SK-N-SH (cell line): ENCODE data around the gene MLKL. TPM values are rescaled to one million over a fixed set of nuclear protein-coding genes. Genes with fewer than 3 reads are reported as not detected.

Experiments
- CTCF ChIA-PET: fragments of 300-600, 350-600 bp; formaldehyde crosslinking; extraction: SDS; loops from one replicate; lab custom pipeline; 2021; lab: Yijun Ruan, JAX
- POLR2A ChIA-PET: fragments of 350-600 bp; sonication (Branson Sonifier 250); formaldehyde crosslinking; extraction: SDS; loops from one replicate; lab custom pipeline; 2020; ENCODE audit warnings: antibody characterized with exemption, inconsistent platforms; lab: Yijun Ruan, JAX
- DNase-seq: peaks from one replicate; pipeline ENCODE4 v3.0.0; 2012
- H2AFZ ChIP-seq: fragments of 200-600 bp; sonication (generic); 2 replicates; pipeline ENCODE4 v1.8.1; 2016; ENCODE audit warnings: antibody characterized with exemption, mild to moderate bottlenecking, low read depth
- H3F3A ChIP-seq: fragments of 200-600 bp; sonication (generic); replicated peaks from 2 replicates; pipeline ENCODE3; 2016; ENCODE audit warnings: antibody characterized with exemption, mild to moderate bottlenecking; ENCODE audit not compliant: insufficient read depth
- H3K27ac ChIP-seq, 2 experiments: fragments of 200-500 bp in 1 of 2; fragments of 200-600 bp in 1 of 2; sonication (Bioruptor generic) in 1 of 2; sonication (generic), shearing (Covaris generic) in 1 of 2; 2 replicates each; pipeline versions ENCODE4 v1.5.1 to v1.6.1; 2014 to 2016; ENCODE audit warnings: low read depth in 2 of 2, inconsistent platforms in 1 of 2, low read length in 1 of 2, mild to moderate bottlenecking in 1 of 2, mixed read lengths in 1 of 2
- H3K27me3 ChIP-seq: fragments of 200-600 bp; sonication (generic), shearing (Covaris generic); 2 replicates; pipeline ENCODE4 v1.6.1; 2016; ENCODE audit warnings: mixed run types; ENCODE audit not compliant: insufficient read depth
- H3K36me3 ChIP-seq, 2 experiments: fragments of 200-500 bp in 1 of 2; fragments of 200-600 bp in 1 of 2; sonication (Bioruptor generic) in 1 of 2; sonication (generic) in 1 of 2; replicated peaks in 1 of 2; 2 replicates each; pipeline versions ENCODE3 to v1.5.1; 2014 to 2016; ENCODE audit warnings: low read length in 1 of 2, mild to moderate bottlenecking in 1 of 2; ENCODE audit not compliant: insufficient read depth in 2 of 2, control insufficient read depth in 1 of 2
- H3K4me1 ChIP-seq, 2 experiments: fragments of 200-500 bp in 1 of 2; fragments of 200-600 bp in 1 of 2; sonication (Bioruptor generic) in 1 of 2; sonication (generic), shearing (Covaris generic) in 1 of 2; 2 replicates each; pipeline versions ENCODE4 v1.5.1 to v1.6.1; 2014 to 2016; ENCODE audit warnings: low read depth in 1 of 2, low read length in 1 of 2, mixed run types in 1 of 2; ENCODE audit not compliant: insufficient read depth in 2 of 2, control insufficient read depth in 1 of 2
- H3K4me2 ChIP-seq: fragments of 200-600 bp; sonication (generic), shearing (Covaris generic); 2 replicates; pipeline ENCODE4 v1.6.1; 2017; ENCODE audit warnings: mixed run types
- H3K4me3 ChIP-seq, 2 experiments: fragments of 200-500 bp in 1 of 2; fragments of 200-600 bp in 1 of 2; sonication (Bioruptor generic) in 1 of 2; sonication (generic), shearing (Covaris generic) in 1 of 2; 2 replicates each; pipeline versions ENCODE4 v1.5.1 to v1.8.1; 2014 to 2016; ENCODE audit warnings: low read depth in 2 of 2, inconsistent platforms in 1 of 2, low read length in 1 of 2, mild to moderate bottlenecking in 1 of 2, mixed read lengths in 1 of 2, moderate library complexity in 1 of 2
- H3K79me2 ChIP-seq: fragments of 200-600 bp; sonication (generic); 2 replicates; pipeline ENCODE4 v1.8.1; 2017; ENCODE audit warnings: mild to moderate bottlenecking; ENCODE audit not compliant: insufficient read depth
- H3K9ac ChIP-seq: fragments of 200-600 bp; sonication (generic); 2 replicates; pipeline ENCODE4 v1.6.1; 2017; ENCODE audit warnings: mixed run types
- H3K9me2 ChIP-seq: fragments of 200-600 bp; sonication (generic); 2 replicates; pipeline ENCODE4 v1.6.1; 2017; ENCODE audit warnings: mixed run types
- H3K9me3 ChIP-seq: fragments of 200-600 bp; sonication (generic); 2 replicates; pipeline ENCODE4 v1.6.1; 2017; ENCODE audit warnings: mixed run types, mild to moderate bottlenecking, moderate library complexity
- H4K20me1 ChIP-seq: fragments of 200-600 bp; sonication (generic); 2 replicates; pipeline ENCODE4 v1.6.1; 2017; ENCODE audit warnings: mild to moderate bottlenecking, mixed run types; ENCODE audit not compliant: insufficient read depth
- CHD2 ChIP-seq: fragments of 150-350 bp; IDR thresholded peaks from 2 replicates; pipeline ENCODE4 v1.6.1; 2018; ENCODE audit warnings: low read length; ENCODE audit not compliant: partially characterized antibody
- ELF1 ChIP-seq: IDR thresholded peaks from 2 replicates; pipeline ENCODE4 v1.4.0; 2012
- EZH2phosphoT487 ChIP-seq: fragments of 200-600 bp; sonication (generic); IDR thresholded peaks from 2 replicates; pipeline ENCODE4 v1.6.1; 2017; ENCODE audit warnings: low read depth, mixed run types, mild to moderate bottlenecking, antibody characterized with exemption, moderate library complexity, borderline replicate concordance
- FOSL2 ChIP-seq: IDR thresholded peaks from 2 replicates; pipeline ENCODE4 v1.4.0; 2012; ENCODE audit warnings: low read depth, mild to moderate bottlenecking, moderate library complexity, borderline replicate concordance
- FOXJ3 ChIP-seq: sonication (generic); formaldehyde crosslinking; IDR thresholded peaks from 2 replicates; pipeline ENCODE4 v1.5.1; 2020; ENCODE audit warnings: mild to moderate bottlenecking, missing genetic modification reagents
- MEF2A ChIP-seq: IDR thresholded peaks from 2 replicates; pipeline ENCODE4 v1.4.0; 2012; ENCODE audit warnings: low read depth, borderline replicate concordance
- MXI1 ChIP-seq: IDR thresholded peaks from 2 replicates; pipeline ENCODE4 v1.6.1; 2012; ENCODE audit warnings: mild to moderate bottlenecking, low read depth, low read length, improper control_type of control experiment
- NFIC ChIP-seq: IDR thresholded peaks from 2 replicates; pipeline ENCODE4 v1.4.0; 2012; ENCODE audit warnings: borderline replicate concordance
- NRF1 ChIP-seq: IDR thresholded peaks from 2 replicates; pipeline ENCODE4 v1.6.1; 2012; ENCODE audit warnings: low read depth, mild to moderate bottlenecking, low read length
- POLR2AphosphoS5 ChIP-seq: IDR thresholded peaks from 2 replicates; pipeline ENCODE4 v1.6.1; 2012; ENCODE audit warnings: low read depth, low read length
- REST ChIP-seq: IDR thresholded peaks from 2 replicates; pipeline ENCODE4 v1.6.1; 2012; ENCODE audit warnings: mild to moderate bottlenecking, low read depth, low read length, moderate library complexity
- RFX5 ChIP-seq: IDR thresholded peaks from 2 replicates; pipeline ENCODE4 v1.6.1; 2012; ENCODE audit warnings: mild to moderate bottlenecking, improper control_type of control experiment, low read length
- RXRA ChIP-seq: IDR thresholded peaks from 2 replicates; pipeline ENCODE4 v1.4.0; 2012; ENCODE audit warnings: low read depth, mild to moderate bottlenecking, borderline replicate concordance
- SIN3A ChIP-seq: IDR thresholded peaks from 2 replicates; pipeline ENCODE4 v1.6.1; 2012; ENCODE audit warnings: low read depth, mild to moderate bottlenecking, low read length, moderate library complexity, borderline replicate concordance
- TAF1 ChIP-seq: IDR thresholded peaks from 2 replicates; pipeline ENCODE4 v1.6.1; 2012; ENCODE audit warnings: low read depth, mild to moderate bottlenecking, low read length, moderate library complexity, borderline replicate concordance
- TEAD4 ChIP-seq: IDR thresholded peaks from 2 replicates; pipeline ENCODE4 v1.4.0; 2012; ENCODE audit warnings: mild to moderate bottlenecking, borderline replicate concordance; ENCODE audit not compliant: insufficient read depth
- YY1 ChIP-seq: IDR thresholded peaks from 2 replicates; pipeline ENCODE4 v1.4.0; 2012; ENCODE audit warnings: low read depth, mild to moderate bottlenecking
- WGBS: methylation state at CpG from one replicate; pipeline ENCODE4 v1.1.6; 2017; ENCODE audit warnings: low lambda C conversion rate; 5-methylcytosine and 5-hydroxymethylcytosine counted together
- polyA plus RNA-seq, 3 experiments: library from polyadenylated mRNA; depleted of rRNA; stranded (reverse); fragments of >200 nt; gene quantifications; 2 replicates each; pipeline ENCODE4 v1.2.3, GENCODE V29; 2012
- TF ChIP-seq, protein P1 (sequence below): IDR thresholded peaks from 2 replicates; pipeline ENCODE4 v1.4.0; 2012; ENCODE audit warnings: low read depth
- TF ChIP-seq, protein P2 (sequence below): IDR thresholded peaks from 2 replicates; pipeline ENCODE4 v1.4.0; 2012; ENCODE audit warnings: low read depth, borderline replicate concordance

The MLKL gene
- polyA plus RNA-seq, 1 of the 3 experiments (the other 2 are of a cell fraction): 3.6 TPM

DNA sequence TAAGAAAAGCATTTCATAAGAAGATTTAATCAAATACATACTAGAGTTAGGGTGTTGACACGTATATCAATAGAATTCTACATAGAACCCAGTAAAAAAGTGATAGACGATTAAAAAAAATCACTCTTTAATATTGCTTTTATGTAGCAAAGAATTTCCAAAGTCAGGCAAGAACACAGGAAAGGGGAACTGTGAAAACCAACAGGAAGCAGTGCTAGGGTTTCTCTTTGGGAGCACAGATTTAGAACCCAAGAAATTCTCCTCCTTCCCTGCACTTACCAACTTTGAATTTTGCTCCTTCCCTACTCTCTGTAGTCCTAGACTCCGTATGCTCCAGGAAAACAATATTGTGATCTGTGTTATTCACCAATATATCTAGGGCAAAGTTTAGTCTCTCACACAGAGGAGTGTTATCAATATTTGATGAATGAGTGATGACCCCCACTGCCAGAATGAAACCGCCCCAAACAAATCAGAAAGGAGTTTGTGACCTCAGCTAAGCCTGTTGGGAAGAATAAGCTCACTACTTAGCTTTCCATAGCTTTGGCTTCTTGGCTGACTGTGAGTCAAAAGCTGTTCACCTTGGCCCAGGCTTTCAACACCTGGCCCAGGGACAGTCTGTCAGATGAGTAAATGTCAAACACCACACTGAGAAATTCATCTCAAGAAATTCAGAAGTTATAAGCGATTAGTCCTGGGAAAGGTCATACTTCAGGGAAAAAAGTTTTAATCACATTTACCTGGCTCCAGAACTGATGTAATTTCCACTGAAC, 42.6 kb downstream of the MLKL start:
- no peaks in the 10 kb centered on the region for H3K27me3 ChIP-seq
- H3K4me3 ChIP-seq: no peak overlapping the region
- DNase-seq: no peak
- H3K4me1 ChIP-seq: no peaks in the 10 kb centered on the region
- no peak overlapping the region for H2AFZ ChIP-seq
- H3K9me2 ChIP-seq: no peaks in the 10 kb centered on the region
- no peak overlapping the region for H3K27ac ChIP-seq
- H3K9me3 ChIP-seq: no peaks in the 10 kb centered on the region
- H3K79me2 ChIP-seq: peaks cover 100% of the 10 kb centered on the region
- POLR2A ChIA-PET: interaction anchor here (0.9 kb wide), 1 partner anchor 17 kb away, joined by 6 read pairs; no protein-coding TSS in a partner anchor
- no peak overlapping the region for H3K9ac ChIP-seq
- peaks cover 12% of the 10 kb centered on the region for H3F3A ChIP-seq
- 77% methylated on average over 5 of the region's 5 CpGs for WGBS
- peaks cover 36 to 62% of the 10 kb centered on the region in 2 experiments for H3K36me3 ChIP-seq
- H4K20me1 ChIP-seq: peaks cover 59% of the 10 kb centered on the region; the same call in 1 of the 2 replicates
- TF ChIP-seq NRF1 (no peak), RXRA (no peak), CHD2 (no peak), POLR2AphosphoS5 (no peak), TAF1 (no peak), ELF1 (no peak)
- TF ChIP-seq, protein P1, sequence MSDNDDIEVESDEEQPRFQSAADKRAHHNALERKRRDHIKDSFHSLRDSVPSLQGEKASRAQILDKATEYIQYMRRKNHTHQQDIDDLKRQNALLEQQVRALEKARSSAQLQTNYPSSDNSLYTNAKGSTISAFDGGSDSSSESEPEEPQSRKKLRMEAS: no peak
- TF ChIP-seq, all 33 proteins: peak for 0
- no peak overlapping the region for H3K4me2 ChIP-seq
- CTCF ChIA-PET: interaction anchor here (1.5 kb wide), 2 partner anchors 34 to 205 kb away, joined by 3 to 4 read pairs; no protein-coding TSS in a partner anchor

- TF ChIP-seq MXI1 (no peak), CHD2 (no peak), FOSL2 (no peak), NFIC (no peak), POLR2AphosphoS5 (no peak), SIN3A (no peak), MEF2A (no peak), FOXJ3 (CRISPR knock-in tag) (no peak), RFX5 (no peak), REST (no peak), EZH2phosphoT487 (no peak), TEAD4 (no peak), YY1 (no peak)
- TF ChIP-seq, protein P1: no peak
- TF ChIP-seq, protein P2, sequence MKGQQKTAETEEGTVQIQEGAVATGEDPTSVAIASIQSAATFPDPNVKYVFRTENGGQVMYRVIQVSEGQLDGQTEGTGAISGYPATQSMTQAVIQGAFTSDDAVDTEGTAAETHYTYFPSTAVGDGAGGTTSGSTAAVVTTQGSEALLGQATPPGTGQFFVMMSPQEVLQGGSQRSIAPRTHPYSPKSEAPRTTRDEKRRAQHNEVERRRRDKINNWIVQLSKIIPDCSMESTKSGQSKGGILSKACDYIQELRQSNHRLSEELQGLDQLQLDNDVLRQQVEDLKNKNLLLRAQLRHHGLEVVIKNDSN: no peak
- H3K4me2 ChIP-seq: no peak overlapping the region
- H3K36me3 ChIP-seq: peaks cover 31 to 58% of the 10 kb centered on the region in 2 experiments
- H3K79me2 ChIP-seq: peaks cover 99% of the 10 kb centered on the region
- WGBS: 95% methylated on average over 3 of the region's 3 CpGs
- H3K9me3 ChIP-seq: no peaks in the 10 kb centered on the region
- ChIA-PET CTCF (interaction anchor here (1.0 to 1.1 kb wide), 2 partner anchors 21 to 200 kb away, joined by 3 read pairs; no protein-coding TSS in a partner anchor), POLR2A (no interaction called here)
- H3K9ac ChIP-seq: no peak overlapping the region
- H3K4me1 ChIP-seq: no peaks in the 10 kb centered on the region
- H3K9me2 ChIP-seq: no peaks in the 10 kb centered on the region
- peaks cover 28% of the 10 kb centered on the region for H3F3A ChIP-seq
- no peak overlapping the region for H3K4me3 ChIP-seq
- no peak for DNase-seq
- peaks cover 53% of the 10 kb centered on the region; the same call in 1 of the 2 replicates for H4K20me1 ChIP-seq
- no peak overlapping the region for H3K27ac ChIP-seq
- H2AFZ ChIP-seq: no peak overlapping the region; the same call in 1 of the 2 replicates
- no peaks in the 10 kb centered on the region for H3K27me3 ChIP-seq
Observed at GRCh38 chr16:74654536-74655050, 46.1 kb downstream of the MLKL start.
